ENCODE data around the gene RFX8. TPM values are rescaled to one million over a fixed set of nuclear protein-coding genes. Genes with fewer than 3 reads are reported as not detected.
A peak's percentile ranks its signal among the peaks of the same experiment; 100 is the strongest.

Gene RFX8
- total RNA-seq, 2 donors from 2014 or later, result 0.97 TPM; not detected in 1

DNA sequence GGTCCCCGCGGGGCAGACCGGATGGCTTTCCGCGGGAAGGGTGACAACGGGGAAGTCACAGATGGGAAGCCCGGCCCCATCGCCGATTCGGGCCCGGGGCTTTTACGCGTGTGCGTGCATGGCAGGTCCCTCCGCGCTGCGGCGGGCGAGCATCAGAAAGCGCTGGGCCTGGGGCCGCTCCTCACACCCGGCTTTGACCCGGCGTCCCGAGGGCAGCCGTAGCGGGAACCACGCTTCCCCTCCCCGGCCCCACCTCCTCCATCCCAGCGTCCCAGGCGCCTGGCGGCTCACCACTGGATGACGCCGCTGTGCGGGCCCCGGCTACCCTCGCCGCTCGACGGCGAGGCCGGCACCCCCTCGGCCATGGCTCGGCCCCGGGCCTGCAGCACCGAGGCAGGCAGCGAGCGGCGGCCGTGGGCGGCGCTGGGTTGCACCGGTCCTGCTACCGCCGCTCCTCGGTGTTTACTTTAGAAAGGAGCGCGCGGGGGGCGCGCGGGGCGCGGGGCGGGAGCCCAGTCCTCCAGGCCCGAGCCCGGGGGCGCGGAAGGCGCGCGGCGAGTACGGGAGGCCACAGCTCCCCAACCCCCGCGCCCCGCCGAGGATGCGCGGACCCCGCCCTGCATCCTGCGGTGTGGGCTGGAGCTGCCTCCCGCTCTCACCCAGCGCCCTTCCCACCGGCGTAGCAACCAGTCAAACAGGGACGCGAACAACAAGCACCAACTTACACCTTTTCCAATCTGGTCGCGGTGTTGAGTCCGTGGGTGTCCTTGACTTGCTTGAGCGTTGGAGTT lies 806 bp downstream of the RFX8 start:
- WGBS, result under 1% methylated on average over 52 of the region's 92 CpGs
- Histone ChIP-seq H3K9me3 (no peaks in the 10 kb centered on the region), H3K4me1 (replicated peaks) (no peaks in the 10 kb centered on the region), H3K4me3 (peak overlapping the region; percentile 38 to 42), H3K36me3 (no peaks in the 10 kb centered on the region), H3K27me3 (replicated peaks; ENCODE audit: insufficient read depth) (no peaks in the 10 kb centered on the region), H3K27ac (peak overlapping the region; percentile 54 to 55)
- no peak for TF ChIP-seq CTCF (IDR thresholded peaks at IDR 0.05)
- no peak for TF ChIP-seq POLR2AphosphoS5 (IDR thresholded peaks at IDR 0.05)
- no peak for TF ChIP-seq POLR2A (IDR thresholded peaks at IDR 0.05)
- DNase-seq (ENCODE audit: low spot score), result no peak
- intact Hi-C loops (cut with DNase I), result no loop called here

DNA sequence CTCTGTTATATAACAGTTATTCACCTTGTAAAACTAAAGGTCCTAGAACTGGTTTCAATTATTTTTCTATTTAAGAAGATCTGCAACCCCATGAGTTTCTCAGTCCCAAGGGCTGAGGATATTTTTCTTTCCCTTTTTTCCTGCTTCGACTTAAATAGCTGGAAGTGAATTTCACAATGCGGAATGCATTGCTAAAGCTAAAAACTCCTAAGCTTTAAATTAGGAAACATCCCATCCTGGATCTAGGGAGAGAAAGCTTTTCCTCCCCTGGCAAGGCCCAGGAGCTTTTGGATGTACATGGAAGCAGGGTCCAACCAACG lies 1.4 kb downstream of the RFX8 start:
- H3K4me1 ChIP-seq (replicated peaks), result no peaks in the 10 kb centered on the region
- peak overlapping the region; percentile 54 to 55 for H3K27ac ChIP-seq
- no peaks in the 10 kb centered on the region for H3K9me3 ChIP-seq
- peak overlapping the region; percentile 38 to 42 for H3K4me3 ChIP-seq
- H3K36me3 ChIP-seq, result no peaks in the 10 kb centered on the region
- no peak for TF ChIP-seq CTCF (IDR thresholded peaks at IDR 0.05)
- TF ChIP-seq POLR2A (IDR thresholded peaks at IDR 0.05), result no peak
- TF ChIP-seq POLR2AphosphoS5 (IDR thresholded peaks at IDR 0.05), result no peak
- no peaks in the 10 kb centered on the region for H3K27me3 ChIP-seq (replicated peaks; ENCODE audit: insufficient read depth)
- no peak for DNase-seq (ENCODE audit: low spot score)
- intact Hi-C loops (cut with DNase I), result no loop called here
- WGBS, result 31% methylated on average over 3 of the region's 3 CpGs

GRCh38 chr2:101469863-101470262 lies 5.0 kb downstream of the RFX8 start:
- Histone ChIP-seq H3K4me1 (replicated peaks) (no peaks in the 10 kb centered on the region), H3K4me3 (no peak overlapping the region), H3K27me3 (replicated peaks; ENCODE audit: insufficient read depth) (no peaks in the 10 kb centered on the region), H3K9me3 (no peaks in the 10 kb centered on the region), H3K36me3 (no peaks in the 10 kb centered on the region), H3K27ac (no peak overlapping the region)
- WGBS, result 88% methylated on average over 4 of the region's 4 CpGs
- intact Hi-C loops (cut with DNase I), result no loop called here
- no peak for TF ChIP-seq POLR2AphosphoS5 (IDR thresholded peaks at IDR 0.05)
- no peak for TF ChIP-seq POLR2A (IDR thresholded peaks at IDR 0.05)
- no peak for TF ChIP-seq CTCF (IDR thresholded peaks at IDR 0.05)
- no peak for DNase-seq (ENCODE audit: low spot score)

DNA sequence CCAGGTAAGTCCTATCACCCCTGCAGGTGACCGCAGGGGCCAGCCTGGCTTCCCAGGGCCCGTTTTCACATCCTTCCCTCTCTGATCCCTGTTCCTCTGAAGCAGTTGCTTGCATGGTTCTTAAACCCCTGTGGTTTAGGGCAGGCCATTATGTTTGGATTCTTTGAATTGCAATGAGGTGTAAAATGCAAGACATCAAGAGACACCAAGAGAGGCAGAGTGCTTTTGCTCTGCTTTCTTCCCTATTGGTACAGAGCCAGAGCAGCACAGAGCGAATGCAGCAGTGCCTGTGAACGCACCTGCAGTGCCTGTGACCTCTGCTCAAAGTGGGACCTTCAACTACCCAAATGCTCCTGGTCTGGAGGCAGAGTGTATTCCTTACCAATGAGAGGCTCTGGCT lies 7.6 kb downstream of the RFX8 start:
- DNase-seq (ENCODE audit: low spot score), result no peak
- intact Hi-C loops (cut with DNase I), result no loop called here
- Histone ChIP-seq H3K4me3 (no peak overlapping the region), H3K27ac (no peak overlapping the region), H3K4me1 (replicated peaks) (no peaks in the 10 kb centered on the region), H3K36me3 (no peaks in the 10 kb centered on the region), H3K9me3 (no peaks in the 10 kb centered on the region), H3K27me3 (replicated peaks; ENCODE audit: insufficient read depth) (no peaks in the 10 kb centered on the region)
- TF ChIP-seq POLR2AphosphoS5 (IDR thresholded peaks at IDR 0.05), result no peak
- TF ChIP-seq POLR2A (IDR thresholded peaks at IDR 0.05), result no peak
- TF ChIP-seq CTCF (IDR thresholded peaks at IDR 0.05), result no peak
- WGBS, result 78% methylated on average over 4 of the region's 4 CpGs

DNA sequence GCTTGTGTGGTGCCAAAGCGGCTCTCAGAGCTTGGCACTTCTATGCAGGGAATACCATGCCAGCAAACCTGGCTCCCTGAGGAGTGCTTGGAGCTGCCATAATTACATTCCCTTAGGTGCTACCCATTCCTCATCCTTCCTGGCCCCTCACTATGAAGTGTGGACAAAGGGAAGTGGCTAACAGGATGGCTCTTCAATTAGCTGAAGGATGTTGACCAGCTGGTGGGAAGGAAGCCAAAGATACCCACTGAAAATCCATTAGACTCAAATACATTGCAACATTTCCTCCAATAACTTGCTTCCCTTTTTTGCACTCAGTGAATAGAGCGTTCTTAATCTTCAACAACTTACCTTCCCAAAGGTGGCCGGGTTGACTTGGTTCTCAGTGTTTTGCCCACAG lies 8.5 kb downstream of the RFX8 start:
- WGBS, result 91% methylated on average over 3 of the region's 3 CpGs
- intact Hi-C loops (cut with DNase I), result no loop called here
- DNase-seq (ENCODE audit: low spot score), result no peak
- Histone ChIP-seq H3K9me3 (no peaks in the 10 kb centered on the region), H3K27ac (no peak overlapping the region), H3K36me3 (no peaks in the 10 kb centered on the region), H3K4me1 (replicated peaks) (no peaks in the 10 kb centered on the region), H3K27me3 (replicated peaks; ENCODE audit: insufficient read depth) (no peaks in the 10 kb centered on the region), H3K4me3 (no peak overlapping the region)
- no peak for TF ChIP-seq POLR2AphosphoS5 (IDR thresholded peaks at IDR 0.05)
- TF ChIP-seq POLR2A (IDR thresholded peaks at IDR 0.05), result no peak
- no peak for TF ChIP-seq CTCF (IDR thresholded peaks at IDR 0.05)
